A549 treated with Hydrocortisone at 1 μM for 4 hours (cell line): ENCODE data around the gene OR1D2. TPM values are rescaled to one million over a fixed set of nuclear protein-coding genes. Genes with fewer than 3 reads are reported as not detected.

Experiments used
- total RNA-seq: library from RNA; stranded (reverse); fragments of 200-300 nt; extraction: Qiagen RNA extraction; gene quantifications from 5 replicates; pipeline ENCODE4 v1.2.3, GENCODE V29; 2022

Gene OR1D2
- not detected in 5 replicates for total RNA-seq

GRCh38 chr17:3104322-3104721 is at the start of gene OR1D2:
Gene OR1D2 (minus strand): TSS chr17:3104422. CDS start chr17:3092996, 11,426 bp downstream.

GRCh38 chr17:3127451-3127850 is 23.2 kb upstream of the OR1D2 start, which contains the start of gene OR1G1:
Gene OR1G1 (minus strand): TSS chr17:3127551. CDS start chr17:3127551, 0 bp downstream.

GRCh38 chr17:3063507-3063906 is 40.7 kb downstream of the OR1D2 start, which contains the start of gene OR1D5:
Gene OR1D5 (minus strand): TSS chr17:3063607. CDS start chr17:3063607, 0 bp downstream.

Other genes starting within 250 kb of the OR1D2 start
- gene OR1D5, start 40.8 kb downstream of the OR1D2 start, total RNA-seq, result not detected in 5 replicates
- not detected in 5 replicates for gene OR1G1, start 23.1 kb upstream of the OR1D2 start, total RNA-seq
- not detected in 5 replicates for gene OR1A2, start 93.1 kb upstream of the OR1D2 start, total RNA-seq
- not detected in 5 replicates for gene OR1A1, start 103.2 kb upstream of the OR1D2 start, total RNA-seq
- gene OR3A1, start 193.9 kb upstream of the OR1D2 start, total RNA-seq, result not detected in 5 replicates